HEK293T (cell line): ENCODE data around the gene CADPS2.

ENCODE experiments used
- CTCF ChIA-PET: fragments of 350-600 bp; formaldehyde crosslinking; extraction: SDS; loops from one replicate; lab custom pipeline; 2021; ENCODE audit warnings: antibody characterized with exemption, inconsistent platforms; lab: Yijun Ruan, JAX
- POLR2A ChIA-PET: fragments of 350-600 bp; formaldehyde crosslinking; extraction: SDS; loops from one replicate; lab custom pipeline; 2020; ENCODE audit warnings: antibody characterized with exemption, inconsistent platforms; lab: Yijun Ruan, JAX
- DNase-seq: peaks from one replicate; pipeline ENCODE4 v3.0.0; 2012; ENCODE audit warnings: mixed read lengths; ENCODE audit errors: extremely low spot score
- ARNT ChIP-seq: fragments of 450-650 bp; IDR thresholded peaks from 2 replicates; pipeline ENCODE4 v1.6.1; 2017; ENCODE audit warnings: mild to moderate bottlenecking
- BHLHE40 ChIP-seq: fragments of 450-650 bp; IDR thresholded peaks from 2 replicates; pipeline ENCODE4 v1.6.1; 2016; ENCODE audit warnings: mild to moderate bottlenecking, moderate library complexity, borderline replicate concordance
- CTBP1 ChIP-seq: fragments of 450-650 bp; IDR thresholded peaks from 2 replicates; pipeline ENCODE4 v1.6.1; 2016; ENCODE audit warnings: borderline replicate concordance
- ELF4 ChIP-seq: fragments of 450-650 bp; IDR thresholded peaks from 2 replicates; pipeline ENCODE4 v1.6.1; 2017; ENCODE audit warnings: antibody characterized with exemption
- FOXA1 ChIP-seq: fragments of 450-650 bp; IDR thresholded peaks from 2 replicates; pipeline ENCODE4 v1.6.1; 2016; ENCODE audit warnings: mild to moderate bottlenecking
- FOXK2 ChIP-seq: fragments of 450-650 bp; IDR thresholded peaks from 2 replicates; pipeline ENCODE4 v1.6.1; 2016; ENCODE audit warnings: mild to moderate bottlenecking
- FOXM1 ChIP-seq: fragments of 450-650 bp; IDR thresholded peaks from 2 replicates; pipeline ENCODE4 v1.6.1; 2017; ENCODE audit warnings: mild to moderate bottlenecking, borderline replicate concordance
- HDGF ChIP-seq: fragments of 450-650 bp; IDR thresholded peaks from 2 replicates; pipeline ENCODE4 v1.6.1; 2017; ENCODE audit warnings: antibody characterized with exemption, borderline replicate concordance
- L3MBTL2 ChIP-seq: fragments of 450-650 bp; conservative IDR thresholded peaks from 2 replicates; pipeline ENCODE4 v1.6.1; 2016; ENCODE audit warnings: mild to moderate bottlenecking
- LEF1 ChIP-seq: fragments of 450-650 bp; IDR thresholded peaks from 2 replicates; pipeline ENCODE4 v1.6.1; 2017; ENCODE audit warnings: mild to moderate bottlenecking, borderline replicate concordance
- NFRKB ChIP-seq: fragments of 450-650 bp; IDR thresholded peaks from 2 replicates; pipeline ENCODE4 v1.6.1; 2016; ENCODE audit warnings: mild to moderate bottlenecking, moderate library complexity
- PKNOX1 ChIP-seq: fragments of 450-650 bp; IDR thresholded peaks from 2 replicates; pipeline ENCODE4 v1.6.1; 2016
- SP1 ChIP-seq: fragments of 450-650 bp; IDR thresholded peaks from 2 replicates; pipeline ENCODE4 v1.6.1; 2017
- SUZ12 ChIP-seq: fragments of 450-650 bp; IDR thresholded peaks from 2 replicates; pipeline ENCODE4 v1.6.1; 2016; ENCODE audit warnings: mild to moderate bottlenecking
- TARDBP ChIP-seq: fragments of 450-650 bp; IDR thresholded peaks from 2 replicates; pipeline ENCODE4 v1.6.1; 2016
- ZNF384 ChIP-seq: fragments of 450-650 bp; IDR thresholded peaks from 2 replicates; pipeline ENCODE4 v1.6.1; 2016

CADPS2 gene

DNA sequence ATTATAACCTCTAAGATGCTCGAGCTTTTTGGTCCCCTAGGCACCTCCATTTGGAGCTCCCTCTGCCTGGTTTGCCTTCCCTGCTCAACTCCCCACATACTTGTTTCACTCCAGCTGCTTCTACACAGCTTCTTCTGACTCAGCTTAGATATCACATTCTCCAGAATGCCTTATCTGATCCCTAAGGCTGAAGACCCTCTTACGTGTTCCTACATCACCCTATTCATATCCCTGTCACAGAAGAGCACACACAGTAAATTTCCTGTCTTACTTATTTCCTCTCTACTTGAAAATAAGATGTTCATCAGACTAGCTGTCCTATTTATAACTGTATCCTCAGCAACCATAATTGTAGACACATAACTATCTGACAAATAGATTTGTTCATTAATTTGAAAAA lies 122.2 kb downstream of the CADPS2 start:
- DNase-seq: no peak
- ChIA-PET CTCF (no interaction called here), POLR2A (no interaction called here)
- no peak for TF ChIP-seq HDGF
- TF ChIP-seq ELF4: no peak
- TF ChIP-seq BHLHE40: no peak
- TF ChIP-seq PKNOX1: no peak
- TF ChIP-seq NFRKB: no peak
- no peak for TF ChIP-seq FOXK2
- TF ChIP-seq CTBP1: no peak

- ChIA-PET POLR2A (no interaction called here), CTCF (no interaction called here)
- TF ChIP-seq PKNOX1 (no peak), HDGF (no peak), SUZ12 (no peak), ARNT (no peak), L3MBTL2 (no peak), ZNF384 (no peak), TARDBP (no peak)
- no peak for DNase-seq
Observed at GRCh38 chr7:122762071-122762470, 124.2 kb downstream of the CADPS2 start.

GRCh38 chr7:122758501-122758900 lies 127.8 kb downstream of the CADPS2 start:
- POLR2A ChIA-PET: no interaction called here
- TF ChIP-seq ELF4 (no peak), PKNOX1 (no peak), SP1 (no peak), ZNF384 (no peak), FOXM1 (no peak), LEF1 (no peak), BHLHE40 (no peak), ARNT (no peak), CTBP1 (no peak), NFRKB (no peak), FOXK2 (no peak), FOXA1 (no peak), HDGF (no peak)
- DNase-seq: no peak
- CTCF ChIA-PET: interaction anchor here (0.6 kb wide), 1 partner anchor 30 kb away, joined by 3 read pairs; no protein-coding TSS in a partner anchor

- POLR2A ChIA-PET: no interaction called here
- TF ChIP-seq ZNF384 (no peak), TARDBP (no peak), PKNOX1 (no peak), CTBP1 (no peak), ARNT (no peak), LEF1 (no peak)
- DNase-seq: no peak
- CTCF ChIA-PET: no interaction called here
Observed at GRCh38 chr7:122756860-122757259, 129.4 kb downstream of the CADPS2 start.

- CTCF ChIA-PET: no interaction called here
- no peak for DNase-seq
- POLR2A ChIA-PET: no interaction called here
- TF ChIP-seq HDGF: no peak
- no peak for TF ChIP-seq FOXM1
- TF ChIP-seq BHLHE40: no peak
- no peak for TF ChIP-seq SP1
- TF ChIP-seq LEF1: no peak
- no peak for TF ChIP-seq FOXA1
- no peak for TF ChIP-seq ZNF384
- TF ChIP-seq PKNOX1: no peak
- no peak for TF ChIP-seq ARNT
- no peak for TF ChIP-seq TARDBP
- TF ChIP-seq ELF4: no peak
- no peak for TF ChIP-seq SUZ12
- TF ChIP-seq FOXK2: no peak
- no peak for TF ChIP-seq NFRKB
- no peak for TF ChIP-seq CTBP1
- no peak for TF ChIP-seq L3MBTL2
Observed at GRCh38 chr7:122755696-122756095, 130.6 kb downstream of the CADPS2 start.

- TF ChIP-seq FOXM1 (no peak), SP1 (no peak), NFRKB (no peak), SUZ12 (no peak), L3MBTL2 (no peak), LEF1 (no peak), FOXA1 (no peak), ARNT (no peak), HDGF (no peak), FOXK2 (no peak), ELF4 (no peak), PKNOX1 (no peak), ZNF384 (no peak), BHLHE40 (no peak), TARDBP (no peak), CTBP1 (no peak)
- no peak for DNase-seq
- ChIA-PET POLR2A (no interaction called here), CTCF (no interaction called here)
Observed at GRCh38 chr7:122752583-122752982, 133.7 kb downstream of the CADPS2 start.
